Activated CD4-positive, alpha-beta T cell treated with anti-CD3 and anti-CD28 coated beads, Interleukin-2, amount 50 U/mL, for 24 hours (primary cell): ENCODE data around the gene ZNF417.
"Not testable (repeated sequence)": the region's sequence is repeated elsewhere in the genome, so short reads cannot be mapped to it uniquely, and the experiment has no call there.

Experiments used
- DNase-seq, 2 donors: peaks; one replicate each; pipeline ENCODE4 v3.0.0-alpha.2; 2020; ENCODE audit warnings: low read depth in 1 of 2, low spot score in 1 of 2

Gene ZNF417

GRCh38 chr19:57916168-57916995 lies at the start of gene ZNF417:
Gene ZNF417, minus strand, starts transcription at chr19:57916592. Its CDS starts 181 bp downstream, at chr19:57916411.
- DNase-seq, result peak; percentile 60 to 87

GRCh38 chr19:57964761-57965160 lies 48.4 kb upstream of the ZNF417 start:
- DNase-seq, result no peak

- no peak for DNase-seq
Observed at GRCh38 chr19:57961785-57962184, 45.4 kb upstream of the ZNF417 start.

- DNase-seq, result no peak
Observed at GRCh38 chr19:57954996-57955395, 38.6 kb upstream of the ZNF417 start.

GRCh38 chr19:57949702-57950101 lies 33.3 kb upstream of the ZNF417 start:
- DNase-seq, result no peak

GRCh38 chr19:57949296-57949695 lies 32.9 kb upstream of the ZNF417 start:
- DNase-seq, result no peak

- peak; percentile 79 to 91 for DNase-seq
Observed at GRCh38 chr19:57947419-57948134, 31.2 kb upstream of the ZNF417 start, which contains the start of gene ZNF256. Gene ZNF256, minus strand, starts transcription at chr19:57947706. Its CDS starts 232 bp downstream, at chr19:57947474.

- DNase-seq, result no peak
Observed at GRCh38 chr19:57947088-57947418, 30.7 kb upstream of the ZNF417 start.

GRCh38 chr19:57946316-57946715 lies 29.9 kb upstream of the ZNF417 start:
- no peak for DNase-seq

- no peak for DNase-seq
Observed at GRCh38 chr19:57941593-57941992, 25.2 kb upstream of the ZNF417 start.

GRCh38 chr19:57935731-57936130 lies 19.3 kb upstream of the ZNF417 start:
- DNase-seq, result no peak

- DNase-seq, result peak; percentile 1 to 21
Observed at GRCh38 chr19:57934820-57935665, 18.7 kb upstream of the ZNF417 start, which contains the start of gene ZNF418. Gene ZNF418, minus strand, starts transcription at chr19:57935402. Its CDS starts 1,580 bp downstream, at chr19:57933822.

- DNase-seq, result no peak
Observed at GRCh38 chr19:57927587-57927986, 11.2 kb upstream of the ZNF417 start.

- DNase-seq, result no peak
Observed at GRCh38 chr19:57914531-57914930, 1.9 kb downstream of the ZNF417 start.

- DNase-seq, result no peak
Observed at GRCh38 chr19:57907394-57907793, 9.0 kb downstream of the ZNF417 start.

- no peak for DNase-seq
Observed at GRCh38 chr19:57905258-57905657, 11.1 kb downstream of the ZNF417 start.

GRCh38 chr19:57903618-57904184 lies 12.7 kb downstream of the ZNF417 start:
- DNase-seq, result no peak

- no peak for DNase-seq
Observed at GRCh38 chr19:57900311-57900710, 16.1 kb downstream of the ZNF417 start.

- not testable (repeated sequence) for DNase-seq
Observed at GRCh38 chr19:57890706-57891105, 25.7 kb downstream of the ZNF417 start.

- peak; percentile 76 to 79 for DNase-seq
Observed at GRCh38 chr19:57888560-57889231, 27.7 kb downstream of the ZNF417 start, which contains the start of gene ZNF814. Gene ZNF814, minus strand, starts transcription at chr19:57889037. Its CDS starts 235 bp downstream, at chr19:57888802.
